IMR-90 (cell line): ENCODE data around the gene CRABP1. TPM values are rescaled to one million over a fixed set of nuclear protein-coding genes. Genes with fewer than 3 reads are reported as not detected.

Source experiments
- ATAC-seq: fragments of 200-7000 bp; cut with Tn5 transposase; 2 replicates; pipeline ENCODE4 v1.9.1; 2020; ENCODE audit warnings: low read depth, mild to moderate bottlenecking, moderate library complexity
- BruUV-seq: library from RNA; stranded (reverse); fragments of 400-500 nt; replicated peaks from 2 replicates; lab custom pipeline; 2021; lab: Mats Ljungman, UMichigan
- CTCF ChIA-PET: fragments of 300-600 bp; formaldehyde crosslinking; extraction: SDS; loops from one replicate; lab custom pipeline; 2021; ENCODE audit warnings: antibody characterized with exemption; lab: Yijun Ruan, JAX
- POLR2A ChIA-PET: fragments of 300-600 bp; sonication (Branson Sonifier 250); formaldehyde crosslinking; loops from one replicate; lab custom pipeline; 2022; ENCODE audit warnings: antibody characterized with exemption; ENCODE audit not compliant: unreplicated experiment; lab: Charles Lee
- DNase-seq: peaks from one replicate; pipeline ENCODE4 v3.0.0; 2013
- H2AFZ ChIP-seq: replicated peaks from 2 replicates; pipeline ENCODE3; 2013; ENCODE audit warnings: low read length, mild to moderate bottlenecking; ENCODE audit not compliant: poor library complexity
- H2AK5ac ChIP-seq: 2 replicates; pipeline ENCODE4 v1.6.1; 2013; ENCODE audit warnings: low read depth, low read length, inconsistent platforms
- H2AK9ac ChIP-seq: replicated peaks from 2 replicates; pipeline ENCODE3; 2013; ENCODE audit warnings: mild to moderate bottlenecking, low read depth, low read length, moderate library complexity; ENCODE audit not compliant: poor library complexity
- H2BK120ac ChIP-seq: 2 replicates; pipeline ENCODE4 v1.6.1; 2013; ENCODE audit warnings: low read depth, low read length, inconsistent platforms
- H2BK15ac ChIP-seq: 3 replicates; pipeline ENCODE4 v1.6.1; 2013; ENCODE audit warnings: low read depth, low read length, inconsistent platforms
- H2BK20ac ChIP-seq: 2 replicates; pipeline ENCODE4 v1.6.1; 2013; ENCODE audit warnings: low read depth, mild to moderate bottlenecking, inconsistent platforms, low read length, moderate library complexity
- H2BK5ac ChIP-seq: 2 replicates; pipeline ENCODE4 v1.6.1; 2013; ENCODE audit warnings: mild to moderate bottlenecking, low read depth, low read length, inconsistent platforms; ENCODE audit not compliant: poor library complexity, severe bottlenecking
- H3K14ac ChIP-seq: replicated peaks from 2 replicates; pipeline ENCODE4 v1.6.1; 2013; ENCODE audit warnings: low read depth, low read length, inconsistent platforms
- H3K18ac ChIP-seq: 2 replicates; pipeline ENCODE4 v1.6.1; 2013; ENCODE audit warnings: low read depth, low read length, control low read depth
- H3K23ac ChIP-seq: 2 replicates; pipeline ENCODE4 v1.6.1; 2013; ENCODE audit warnings: low read depth, low read length, inconsistent platforms
- H3K27ac ChIP-seq: 2 replicates; pipeline ENCODE4 v1.5.1; 2013; ENCODE audit warnings: mild to moderate bottlenecking, control low read depth, low read length; ENCODE audit not compliant: insufficient read depth
- H3K27me3 ChIP-seq: 2 replicates; pipeline ENCODE4 v1.6.1; 2013; ENCODE audit warnings: low read length; ENCODE audit not compliant: control insufficient read depth, insufficient read depth
- H3K36me3 ChIP-seq: 2 replicates; pipeline ENCODE4 v1.6.1; 2013; ENCODE audit warnings: low read length, mixed read lengths; ENCODE audit not compliant: control insufficient read depth, insufficient read depth
- H3K4ac ChIP-seq: 2 replicates; pipeline ENCODE4 v1.6.1; 2013; ENCODE audit warnings: low read depth, low read length, inconsistent platforms
- H3K4me1 ChIP-seq: 2 replicates; pipeline ENCODE4 v1.6.1; 2013; ENCODE audit warnings: low read length, mixed read lengths; ENCODE audit not compliant: control insufficient read depth, insufficient read depth
- H3K4me2 ChIP-seq: 2 replicates; pipeline ENCODE4 v1.6.1; 2013; ENCODE audit warnings: low read depth, mild to moderate bottlenecking, control low read depth, low read length, moderate library complexity
- H3K4me3 ChIP-seq: 2 replicates; pipeline ENCODE4 v1.5.1; 2013; ENCODE audit warnings: low read depth, mild to moderate bottlenecking, control low read depth, low read length, moderate library complexity; ENCODE audit not compliant: insufficient read depth
- H3K56ac ChIP-seq: 2 replicates; pipeline ENCODE4 v1.6.1; 2013; ENCODE audit warnings: low read length, inconsistent platforms; ENCODE audit not compliant: insufficient read depth; ENCODE audit errors: extremely low read depth
- H3K79me1 ChIP-seq, 2 experiments: 2 replicates each; pipeline ENCODE4 v1.6.1; 2013; ENCODE audit warnings: low read length in 2 of 2, inconsistent platforms in 1 of 2, low read depth in 1 of 2
- H3K9ac ChIP-seq: 2 replicates; pipeline ENCODE4 v1.6.1; 2013; ENCODE audit warnings: low read depth, low read length, control low read depth
- H3K9me1 ChIP-seq: 2 replicates; pipeline ENCODE4 v1.6.1; 2013; ENCODE audit warnings: low read length, inconsistent platforms; ENCODE audit not compliant: insufficient read depth
- H3K9me3 ChIP-seq: 2 replicates; pipeline ENCODE4 v1.6.1; 2013; ENCODE audit warnings: low read length; ENCODE audit not compliant: control insufficient read depth, insufficient read depth
- H4K20me1 ChIP-seq: 2 replicates; pipeline ENCODE4 v1.6.1; 2013; ENCODE audit warnings: low read length, inconsistent platforms; ENCODE audit not compliant: insufficient read depth
- H4K5ac ChIP-seq: 2 replicates; pipeline ENCODE4 v1.6.1; 2013; ENCODE audit warnings: mild to moderate bottlenecking, low read depth, low read length, control low read depth
- H4K8ac ChIP-seq, 2 experiments: 2 replicates each; pipeline ENCODE4 v1.6.1; 2013; ENCODE audit warnings: low read depth in 2 of 2, low read length in 2 of 2, control low read depth in 1 of 2, inconsistent platforms in 1 of 2
- H4K91ac ChIP-seq: 2 replicates; pipeline ENCODE4 v1.6.1; 2013; ENCODE audit warnings: low read depth, low read length, inconsistent platforms; ENCODE audit not compliant: insufficient read depth
- BHLHE40 ChIP-seq: fragments of 150-350 bp; IDR thresholded peaks from 2 replicates; pipeline ENCODE4 v1.6.1; 2016; ENCODE audit warnings: mild to moderate bottlenecking, low read depth, low read length
- CEBPB ChIP-seq: IDR thresholded peaks from 2 replicates; pipeline ENCODE4 v1.6.1; 2012; ENCODE audit warnings: low read depth, low read length, improper control_type of control experiment
- FOS ChIP-seq: fragments of 150-350 bp; IDR thresholded peaks from 2 replicates; pipeline ENCODE4 v1.6.1; 2016; ENCODE audit warnings: low read depth, low read length
- MAFK ChIP-seq: IDR thresholded peaks from 2 replicates; pipeline ENCODE4 v1.6.1; 2012; ENCODE audit warnings: low read depth, low read length, improper control_type of control experiment
- NFE2L2 ChIP-seq: fragments of 150-350 bp; IDR thresholded peaks from 2 replicates; pipeline ENCODE4 v1.6.1; 2016; ENCODE audit warnings: low read depth, mild to moderate bottlenecking, low read length
- RAD21 ChIP-seq: IDR thresholded peaks from 2 replicates; pipeline ENCODE4 v1.6.1; 2012; ENCODE audit warnings: low read length, improper control_type of control experiment
- RFX5 ChIP-seq: IDR thresholded peaks from 2 replicates; pipeline ENCODE4 v1.8.0; 2012; ENCODE audit warnings: low read depth, mild to moderate bottlenecking, low read length, moderate library complexity
- SMC3 ChIP-seq: fragments of 150-350 bp; IDR thresholded peaks from 2 replicates; pipeline ENCODE4 v1.6.1; 2016; ENCODE audit warnings: low read depth, mild to moderate bottlenecking, antibody characterized with exemption, low read length, moderate library complexity
- WGBS, 2 experiments: methylation state at CpG; one replicate each; pipeline versions ENCODE4 v1.1.5 to v1.1.7; 2013; ENCODE audit warnings: missing lambda C conversion rate in 2 of 2; ENCODE audit not compliant: insufficient read length in 1 of 2; ENCODE audit errors: extremely low coverage in 2 of 2; 5-methylcytosine and 5-hydroxymethylcytosine counted together
- dilution Hi-C: fragments of 300-500 bp; cut with HindIII; formaldehyde crosslinking; loops from one replicate; pipeline ENCODE4 v1.14.3; 2018; ENCODE audit warnings: low sequenced_read_pairs; ENCODE audit not compliant: unreplicated experiment
- in situ Hi-C: fragments of 300-500 bp; cut with MboI; formaldehyde crosslinking; loops from 3 replicates; pipeline ENCODE4 v1.14.3; 2019; ENCODE audit warnings: low sequenced_read_pairs, inconsistent platforms, mixed read lengths
- intact Hi-C: fragments of 100-400 bp; cut with micrococcal nuclease; formaldehyde crosslinking; loops from 2 replicates; pipeline ENCODE4 v1.10.0; 2022
- polyA plus RNA-seq, 3 experiments: library from polyadenylated mRNA; depleted of rRNA; stranded (reverse); fragments of >200 nt; gene quantifications; 2 replicates each; pipeline ENCODE4 v1.2.3, GENCODE V29; 2012; ENCODE audit warnings: low replicate concordance in 1 of 3
- total RNA-seq: library from RNA; depleted of rRNA; stranded (reverse); fragments of >200 nt; gene quantifications from 2 replicates; pipeline ENCODE4 v1.2.3, GENCODE V29; 2012

The CRABP1 gene
- total and polyA plus RNA-seq, 2 of the 4 experiments (the other 2 are of a cell fraction): not detected

DNA sequence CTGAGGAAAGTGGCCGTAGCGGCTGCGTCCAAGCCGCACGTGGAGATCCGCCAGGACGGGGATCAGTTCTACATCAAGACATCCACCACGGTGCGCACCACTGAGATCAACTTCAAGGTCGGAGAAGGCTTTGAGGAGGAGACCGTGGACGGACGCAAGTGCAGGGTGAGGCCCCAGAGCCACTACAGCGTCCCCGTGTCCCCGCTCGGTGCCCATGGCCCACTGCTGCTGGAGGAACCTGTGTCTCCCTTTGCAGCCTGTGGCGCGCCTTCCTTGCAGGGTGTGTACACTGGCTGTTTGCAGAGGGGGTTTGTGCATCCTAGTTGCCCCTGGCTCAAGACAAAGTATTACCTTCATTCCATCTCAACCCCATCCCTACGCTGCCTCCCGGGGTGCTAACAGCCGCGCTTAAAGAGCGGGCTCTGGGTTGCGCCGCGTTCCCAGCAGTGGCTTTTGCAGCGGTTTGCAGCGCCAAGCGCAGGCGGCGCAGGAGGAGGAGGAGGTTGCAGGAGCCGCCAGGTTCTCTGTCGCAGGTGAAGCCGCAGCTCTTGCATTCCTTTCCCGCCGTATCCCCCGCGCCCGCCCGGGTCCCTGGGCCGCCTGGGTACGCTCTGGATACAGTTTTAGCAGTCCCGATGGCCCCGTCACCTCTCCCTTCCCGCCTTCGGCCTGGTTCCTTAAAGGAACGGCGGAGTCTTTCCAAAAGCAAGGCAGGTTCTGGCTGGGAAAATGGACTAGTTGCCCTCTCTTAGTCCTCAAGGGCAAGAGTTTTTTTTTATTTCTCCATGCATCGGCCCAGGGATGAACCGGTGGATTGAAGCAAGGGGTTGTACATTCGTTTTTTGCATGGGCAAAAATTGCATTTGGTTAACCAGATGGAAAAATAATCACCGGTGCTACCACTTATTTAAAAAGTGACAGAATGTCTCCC is 1.2 kb downstream of the CRABP1 start:
- no peak overlapping the region for H2AFZ ChIP-seq
- H2BK5ac ChIP-seq: no peak overlapping the region
- intact Hi-C loops: no loop called here
- CTCF ChIA-PET: no interaction called here
- no peak for TF ChIP-seq CEBPB
- no peak for TF ChIP-seq RAD21
- TF ChIP-seq NFE2L2: no peak
- TF ChIP-seq MAFK: no peak
- no peak for TF ChIP-seq RFX5
- TF ChIP-seq BHLHE40: no peak
- TF ChIP-seq FOS: no peak
- no peak for TF ChIP-seq SMC3
- POLR2A ChIA-PET: no interaction called here
- H2AK5ac ChIP-seq: no peak overlapping the region
- H4K91ac ChIP-seq: no peak overlapping the region
- WGBS, 2 experiments: 11% methylated on average over 5 of the region's 53 CpGs; no CpG with 5 or more reads in 1 of the 2 experiments
- no peak overlapping the region for H3K4me2 ChIP-seq
- H4K20me1 ChIP-seq: no peaks in the 10 kb centered on the region
- peaks cover 72% of the 10 kb centered on the region for H3K27me3 ChIP-seq
- H3K14ac ChIP-seq: no peak overlapping the region
- H3K9me1 ChIP-seq: no peaks in the 10 kb centered on the region
- H4K5ac ChIP-seq: no peak overlapping the region
- H3K4ac ChIP-seq: no peak overlapping the region
- no peak overlapping the region for H2AK9ac ChIP-seq
- H2BK120ac ChIP-seq: no peak overlapping the region
- no peak overlapping the region for H3K27ac ChIP-seq
- no peak for DNase-seq
- no peak for ATAC-seq
- no peak overlapping the region for H2BK15ac ChIP-seq
- in situ Hi-C loops: no loop called here
- H2BK20ac ChIP-seq: no peak overlapping the region
- H3K18ac ChIP-seq: no peak overlapping the region
- H4K8ac ChIP-seq: no peak overlapping the region
- dilution Hi-C loops: no loop called here
- H3K4me1 ChIP-seq: peaks cover 1% of the 10 kb centered on the region; the same call in 1 of the 2 replicates
- BruUV-seq: no TSS peak
- H3K23ac ChIP-seq: no peak overlapping the region
- H3K56ac ChIP-seq: no peak overlapping the region
- no peak overlapping the region for H3K9ac ChIP-seq
- no peaks in the 10 kb centered on the region for H3K79me1 ChIP-seq
- H3K36me3 ChIP-seq: no peaks in the 10 kb centered on the region
- no peak overlapping the region for H3K4me3 ChIP-seq
- H3K9me3 ChIP-seq: no peaks in the 10 kb centered on the region
